ENCODE data around the gene CCR3.

The CCR3 gene

DNA sequence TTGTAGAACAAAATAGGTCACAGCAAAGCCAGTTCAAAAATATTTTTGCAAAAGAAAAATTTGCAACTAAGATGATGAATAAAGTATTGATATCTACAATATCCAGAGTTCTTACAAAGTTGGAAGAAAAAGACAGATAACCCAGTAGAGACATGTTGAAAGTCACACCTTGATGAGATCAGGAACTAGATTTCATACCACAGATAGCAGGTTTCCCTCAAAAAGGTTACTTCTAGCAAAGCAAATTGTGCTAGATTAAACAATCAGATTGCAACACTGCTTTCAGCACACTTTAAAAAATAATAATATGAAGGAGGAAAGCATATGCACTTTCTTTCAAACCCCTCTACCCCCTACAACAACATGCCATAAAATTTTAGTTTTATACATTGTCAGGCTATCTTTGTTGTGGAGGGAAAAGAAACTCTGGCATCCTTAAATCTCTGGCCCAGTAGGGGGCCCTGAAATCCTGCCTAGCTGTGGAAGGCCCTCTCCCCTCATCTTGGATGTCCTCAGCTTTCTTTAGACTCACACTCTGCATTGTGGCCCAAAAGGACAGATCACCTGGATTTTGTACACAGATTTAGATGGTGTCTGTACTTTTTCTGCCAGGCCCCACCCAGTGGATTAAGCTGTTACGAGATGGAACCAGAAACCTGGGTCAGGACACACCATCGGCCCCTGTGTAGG is 50.9 kb downstream of the CCR3 start:
- DNase-seq (ENCODE audit: extremely low read depth, low read depth) = no peak
- no peak overlapping the region for H3K4me3 ChIP-seq (replicated peaks; ENCODE audit: low read depth, low read length)
- TF ChIP-seq, protein P1, sequence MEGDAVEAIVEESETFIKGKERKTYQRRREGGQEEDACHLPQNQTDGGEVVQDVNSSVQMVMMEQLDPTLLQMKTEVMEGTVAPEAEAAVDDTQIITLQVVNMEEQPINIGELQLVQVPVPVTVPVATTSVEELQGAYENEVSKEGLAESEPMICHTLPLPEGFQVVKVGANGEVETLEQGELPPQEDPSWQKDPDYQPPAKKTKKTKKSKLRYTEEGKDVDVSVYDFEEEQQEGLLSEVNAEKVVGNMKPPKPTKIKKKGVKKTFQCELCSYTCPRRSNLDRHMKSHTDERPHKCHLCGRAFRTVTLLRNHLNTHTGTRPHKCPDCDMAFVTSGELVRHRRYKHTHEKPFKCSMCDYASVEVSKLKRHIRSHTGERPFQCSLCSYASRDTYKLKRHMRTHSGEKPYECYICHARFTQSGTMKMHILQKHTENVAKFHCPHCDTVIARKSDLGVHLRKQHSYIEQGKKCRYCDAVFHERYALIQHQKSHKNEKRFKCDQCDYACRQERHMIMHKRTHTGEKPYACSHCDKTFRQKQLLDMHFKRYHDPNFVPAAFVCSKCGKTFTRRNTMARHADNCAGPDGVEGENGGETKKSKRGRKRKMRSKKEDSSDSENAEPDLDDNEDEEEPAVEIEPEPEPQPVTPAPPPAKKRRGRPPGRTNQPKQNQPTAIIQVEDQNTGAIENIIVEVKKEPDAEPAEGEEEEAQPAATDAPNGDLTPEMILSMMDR (IDR thresholded peaks at IDR 0.05; ENCODE audit: low read depth, low read length, missing control alignments) = no peak

DNA sequence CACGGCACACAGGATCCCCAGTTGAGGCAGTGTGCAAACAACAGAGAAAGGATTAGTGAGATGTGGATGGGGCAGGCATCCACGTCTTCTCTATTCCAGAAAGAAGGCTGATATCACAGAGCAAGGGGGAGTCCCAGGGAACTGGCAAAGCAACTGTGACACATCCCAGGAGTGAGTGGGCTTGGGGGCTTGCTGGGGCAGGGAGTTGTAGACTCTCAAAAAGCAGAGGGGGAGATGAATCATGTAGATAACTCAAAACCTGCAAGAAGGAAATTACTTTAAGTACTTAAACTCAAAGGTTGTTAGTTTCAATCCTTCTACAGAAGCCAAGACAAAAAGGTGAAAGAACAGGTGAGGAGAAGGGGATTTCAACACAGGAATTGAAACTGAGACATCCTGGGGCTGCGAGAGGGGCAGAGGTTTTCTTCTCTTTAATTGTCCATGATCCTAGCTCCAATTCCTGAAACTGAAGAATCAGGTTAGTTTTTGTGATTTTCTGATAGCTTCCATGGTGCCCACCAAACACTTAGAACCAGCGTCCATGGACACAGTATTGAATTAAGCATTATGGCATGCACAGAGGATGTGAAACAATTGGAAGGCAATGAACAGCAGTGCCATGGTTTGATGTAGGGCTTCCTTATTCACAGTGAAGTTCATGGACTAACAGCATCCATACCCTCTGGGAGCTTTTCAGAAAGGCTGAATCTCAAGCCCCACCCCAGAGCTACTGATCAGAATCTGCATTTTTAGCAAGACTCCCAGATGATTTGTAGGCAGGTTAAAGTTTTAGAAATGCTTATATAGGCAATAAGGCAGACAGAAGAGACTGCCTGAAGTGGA is 52.0 kb downstream of the CCR3 start:
- no peak for DNase-seq (ENCODE audit: extremely low read depth, low read depth)
- TF ChIP-seq, protein P1 (IDR thresholded peaks at IDR 0.05; ENCODE audit: low read depth, low read length, missing control alignments) = no peak
- H3K4me3 ChIP-seq (replicated peaks; ENCODE audit: low read depth, low read length) = no peak overlapping the region

DNA sequence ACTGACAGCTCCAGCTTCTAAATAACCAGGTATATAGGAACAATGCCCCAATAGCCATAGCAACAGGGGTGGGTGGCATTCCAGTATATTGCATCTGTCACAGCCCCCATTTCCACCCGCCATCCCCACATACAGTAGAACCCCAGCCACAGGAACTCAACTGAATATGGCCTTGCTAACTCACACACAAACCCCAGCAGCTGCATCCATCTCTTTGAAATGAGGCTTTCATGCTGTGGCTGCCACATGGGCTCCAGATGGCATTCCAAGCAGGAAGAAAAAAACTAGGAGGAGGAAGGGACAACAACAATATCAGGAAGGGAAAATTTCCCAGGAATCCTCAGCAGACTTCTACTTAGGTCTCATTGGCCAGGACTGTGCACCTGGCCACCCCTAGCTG is 54.6 kb downstream of the CCR3 start:
- TF ChIP-seq, protein P1 (IDR thresholded peaks at IDR 0.05; ENCODE audit: low read depth, low read length, missing control alignments) = no peak
- no peak overlapping the region for H3K4me3 ChIP-seq (replicated peaks; ENCODE audit: low read depth, low read length)
- DNase-seq (ENCODE audit: extremely low read depth, low read depth) = peak; percentile 22

DNA sequence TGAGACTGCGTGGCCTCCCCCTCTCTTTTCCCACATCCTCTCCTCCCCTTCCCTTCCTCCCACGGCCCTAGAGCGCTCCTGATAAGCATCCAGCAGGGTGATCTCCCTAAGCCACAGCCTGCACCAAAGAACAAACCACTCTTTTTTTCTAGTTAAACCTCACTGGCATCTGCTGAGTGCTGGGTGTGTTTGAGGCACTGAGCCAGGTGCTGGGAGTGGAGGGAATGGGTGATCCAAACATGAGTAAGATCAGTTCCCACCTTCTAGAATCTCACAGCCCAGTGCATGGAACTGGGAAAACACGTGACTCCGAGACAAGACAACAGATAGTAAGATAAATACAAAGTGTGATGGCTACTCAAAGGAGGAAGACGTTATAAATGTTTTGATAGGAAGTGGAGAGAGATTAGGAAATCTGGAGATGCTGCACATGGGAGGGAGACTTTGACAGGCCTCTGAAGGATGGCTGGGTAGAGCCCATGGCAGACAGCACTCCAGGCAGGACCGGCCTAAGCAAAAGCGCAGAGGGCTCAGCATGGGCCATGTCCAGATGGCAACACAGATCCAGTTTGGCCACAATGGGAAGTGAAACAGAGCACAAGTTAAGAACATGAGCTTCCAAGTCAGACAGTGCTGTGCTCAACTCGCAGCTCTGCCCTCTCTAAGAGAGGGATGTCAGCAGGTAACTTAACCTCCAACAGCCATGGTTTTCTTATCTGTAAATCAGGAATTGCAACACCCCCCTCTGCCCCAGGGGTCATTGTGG is 55.6 kb downstream of the CCR3 start:
- no peak for DNase-seq (ENCODE audit: extremely low read depth, low read depth)
- no peak overlapping the region for H3K4me3 ChIP-seq (replicated peaks; ENCODE audit: low read depth, low read length)
- TF ChIP-seq, protein P1 (IDR thresholded peaks at IDR 0.05; ENCODE audit: low read depth, low read length, missing control alignments) = no peak

DNA sequence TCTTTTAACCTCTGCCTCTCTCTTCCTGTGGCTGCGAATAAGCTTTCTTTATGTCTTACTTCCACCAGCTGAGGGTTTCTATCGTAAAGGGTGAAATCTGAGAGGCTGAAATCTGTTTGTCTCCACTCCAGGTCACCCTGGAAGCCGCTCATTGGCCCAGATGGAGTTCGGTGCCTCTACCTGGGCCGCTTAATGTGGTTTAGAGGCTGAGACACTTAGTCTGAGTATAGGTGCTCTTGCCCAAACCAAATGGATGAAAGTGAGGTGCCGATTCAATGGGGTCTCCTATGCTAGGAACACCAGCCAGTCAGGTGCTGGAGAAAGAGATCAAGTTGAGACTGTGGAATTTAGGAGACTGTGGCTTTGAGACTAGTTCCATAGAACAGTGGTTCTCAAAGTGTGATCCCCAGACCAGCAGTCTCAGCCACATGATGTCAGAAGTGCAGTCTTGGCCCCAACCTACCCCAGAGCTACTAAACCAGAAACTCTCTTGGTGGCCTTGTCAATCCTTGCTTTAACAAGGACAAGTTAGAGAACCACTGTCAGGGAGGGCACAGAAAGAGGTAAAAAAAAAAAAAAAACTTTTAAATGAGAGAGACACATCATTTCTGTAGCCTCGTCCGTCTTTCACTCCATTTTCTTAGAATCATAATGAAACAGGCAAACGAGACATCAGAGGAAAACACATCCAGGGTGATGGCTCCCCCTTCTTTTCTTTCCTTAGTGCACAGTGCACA is 56.8 kb downstream of the CCR3 start:
- no peak overlapping the region for H3K4me3 ChIP-seq (replicated peaks; ENCODE audit: low read depth, low read length)
- TF ChIP-seq, protein P1 (IDR thresholded peaks at IDR 0.05; ENCODE audit: low read depth, low read length, missing control alignments) = no peak
- DNase-seq (ENCODE audit: extremely low read depth, low read depth) = no peak
